Thyroid gland (tissue), 4 donors: Measurements from ENCODE around the gene STOML2.

Experiments used
- CTCF ChIP-seq, 6 experiments: fragments of 200-600 bp in 3 of 6; fragments of 450-650 bp in 3 of 6; sonication (generic) in 3 of 6; IDR thresholded peaks; one replicate each; pipeline ENCODE4 v1.5.1; 2016 to 2019; ENCODE audit warnings: antibody characterized with exemption in 6 of 6, mild to moderate bottlenecking in 2 of 6, inconsistent platforms in 1 of 6, moderate library complexity in 1 of 6
- POLR2A ChIP-seq, 2 donors: fragments of 450-650 bp; IDR thresholded peaks; one replicate each; pipeline ENCODE4 v1.6.1; 2017; ENCODE audit warnings: antibody characterized with exemption in 2 of 2, mild to moderate bottlenecking in 2 of 2, moderate library complexity in 1 of 2

GRCh38 chr9:35069020-35069419, 33.9 kb downstream of the STOML2 start:
- TF ChIP-seq POLR2A (IDR thresholded peaks at IDR 0.05) (no peak), CTCF (IDR thresholded peaks at IDR 0.05) (no peak)
